ENCODE measurements around the gene LIPC. TPM values are rescaled to one million over a fixed set of nuclear protein-coding genes. Genes with fewer than 3 reads are reported as not detected.
A peak's percentile ranks its signal among the peaks of the same experiment; 100 is the strongest.

Gene LIPC
- total and polyA plus RNA-seq, 2 experiments from 2014 or later = not detected

DNA sequence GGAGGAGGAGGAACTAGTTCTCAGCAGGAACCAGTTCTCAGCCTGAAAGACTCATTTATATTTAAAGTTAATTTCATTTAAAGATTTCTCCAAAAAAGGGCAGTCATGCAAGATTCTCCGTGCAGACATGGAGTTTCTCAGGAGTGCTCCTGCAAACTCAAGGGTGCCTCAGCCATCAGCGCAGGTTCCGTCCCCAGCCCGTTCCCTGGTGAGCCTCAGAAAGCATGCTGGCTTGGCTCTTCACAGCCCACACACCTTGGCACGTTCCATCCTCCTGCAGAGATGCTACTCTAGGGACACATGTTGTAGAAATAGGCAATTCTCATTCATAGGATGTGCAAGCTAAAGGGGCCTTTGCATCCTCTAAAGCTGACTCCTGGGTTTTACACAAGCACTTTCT, 123.0 kb downstream of the LIPC start (continued):
- TF ChIP-seq, protein P1, sequence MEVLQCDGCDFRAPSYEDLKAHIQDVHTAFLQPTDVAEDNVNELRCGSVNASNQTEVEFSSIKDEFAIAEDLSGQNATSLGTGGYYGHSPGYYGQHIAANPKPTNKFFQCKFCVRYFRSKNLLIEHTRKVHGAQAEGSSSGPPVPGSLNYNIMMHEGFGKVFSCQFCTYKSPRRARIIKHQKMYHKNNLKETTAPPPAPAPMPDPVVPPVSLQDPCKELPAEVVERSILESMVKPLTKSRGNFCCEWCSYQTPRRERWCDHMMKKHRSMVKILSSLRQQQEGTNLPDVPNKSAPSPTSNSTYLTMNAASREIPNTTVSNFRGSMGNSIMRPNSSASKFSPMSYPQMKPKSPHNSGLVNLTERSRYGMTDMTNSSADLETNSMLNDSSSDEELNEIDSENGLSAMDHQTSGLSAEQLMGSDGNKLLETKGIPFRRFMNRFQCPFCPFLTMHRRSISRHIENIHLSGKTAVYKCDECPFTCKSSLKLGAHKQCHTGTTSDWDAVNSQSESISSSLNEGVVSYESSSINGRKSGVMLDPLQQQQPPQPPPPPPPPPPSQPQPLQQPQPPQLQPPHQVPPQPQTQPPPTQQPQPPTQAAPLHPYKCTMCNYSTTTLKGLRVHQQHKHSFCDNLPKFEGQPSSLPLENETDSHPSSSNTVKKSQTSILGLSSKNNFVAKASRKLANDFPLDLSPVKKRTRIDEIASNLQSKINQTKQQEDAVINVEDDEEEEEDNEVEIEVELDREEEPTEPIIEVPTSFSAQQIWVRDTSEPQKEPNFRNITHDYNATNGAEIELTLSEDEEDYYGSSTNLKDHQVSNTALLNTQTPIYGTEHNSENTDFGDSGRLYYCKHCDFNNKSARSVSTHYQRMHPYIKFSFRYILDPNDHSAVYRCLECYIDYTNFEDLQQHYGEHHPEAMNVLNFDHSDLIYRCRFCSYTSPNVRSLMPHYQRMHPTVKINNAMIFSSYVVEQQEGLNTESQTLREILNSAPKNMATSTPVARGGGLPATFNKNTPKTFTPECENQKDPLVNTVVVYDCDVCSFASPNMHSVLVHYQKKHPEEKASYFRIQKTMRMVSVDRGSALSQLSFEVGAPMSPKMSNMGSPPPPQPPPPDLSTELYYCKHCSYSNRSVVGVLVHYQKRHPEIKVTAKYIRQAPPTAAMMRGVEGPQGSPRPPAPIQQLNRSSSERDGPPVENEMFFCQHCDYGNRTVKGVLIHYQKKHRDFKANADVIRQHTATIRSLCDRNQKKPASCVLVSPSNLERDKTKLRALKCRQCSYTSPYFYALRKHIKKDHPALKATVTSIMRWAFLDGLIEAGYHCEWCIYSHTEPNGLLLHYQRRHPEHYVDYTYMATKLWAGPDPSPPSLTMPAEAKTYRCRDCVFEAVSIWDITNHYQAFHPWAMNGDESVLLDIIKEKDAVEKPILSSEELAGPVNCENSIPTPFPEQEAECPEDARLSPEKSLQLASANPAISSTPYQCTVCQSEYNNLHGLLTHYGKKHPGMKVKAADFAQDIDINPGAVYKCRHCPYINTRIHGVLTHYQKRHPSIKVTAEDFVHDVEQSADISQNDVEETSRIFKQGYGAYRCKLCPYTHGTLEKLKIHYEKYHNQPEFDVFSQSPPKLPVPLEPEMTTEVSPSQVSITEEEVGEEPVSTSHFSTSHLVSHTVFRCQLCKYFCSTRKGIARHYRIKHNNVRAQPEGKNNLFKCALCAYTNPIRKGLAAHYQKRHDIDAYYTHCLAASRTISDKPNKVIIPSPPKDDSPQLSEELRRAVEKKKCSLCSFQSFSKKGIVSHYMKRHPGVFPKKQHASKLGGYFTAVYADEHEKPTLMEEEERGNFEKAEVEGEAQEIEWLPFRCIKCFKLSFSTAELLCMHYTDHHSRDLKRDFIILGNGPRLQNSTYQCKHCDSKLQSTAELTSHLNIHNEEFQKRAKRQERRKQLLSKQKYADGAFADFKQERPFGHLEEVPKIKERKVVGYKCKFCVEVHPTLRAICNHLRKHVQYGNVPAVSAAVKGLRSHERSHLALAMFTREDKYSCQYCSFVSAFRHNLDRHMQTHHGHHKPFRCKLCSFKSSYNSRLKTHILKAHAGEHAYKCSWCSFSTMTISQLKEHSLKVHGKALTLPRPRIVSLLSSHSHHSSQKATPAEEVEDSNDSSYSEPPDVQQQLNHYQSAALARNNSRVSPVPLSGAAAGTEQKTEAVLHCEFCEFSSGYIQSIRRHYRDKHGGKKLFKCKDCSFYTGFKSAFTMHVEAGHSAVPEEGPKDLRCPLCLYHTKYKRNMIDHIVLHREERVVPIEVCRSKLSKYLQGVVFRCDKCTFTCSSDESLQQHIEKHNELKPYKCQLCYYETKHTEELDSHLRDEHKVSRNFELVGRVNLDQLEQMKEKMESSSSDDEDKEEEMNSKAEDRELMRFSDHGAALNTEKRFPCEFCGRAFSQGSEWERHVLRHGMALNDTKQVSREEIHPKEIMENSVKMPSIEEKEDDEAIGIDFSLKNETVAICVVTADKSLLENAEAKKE (CRISPR knock-in tag; IDR thresholded peaks at IDR 0.05) = no peak
- TF ChIP-seq ZNF331 (CRISPR knock-in tag; IDR thresholded peaks at IDR 0.05; ENCODE audit: low read depth) (no peak), EZH2phosphoT487 (IDR thresholded peaks at IDR 0.05; ENCODE audit: unreplicated experiment) (no peak), STAT1 (IDR thresholded peaks at IDR 0.05; ENCODE audit: unreplicated experiment) (no peak)
- TF ChIP-seq, protein P2, sequence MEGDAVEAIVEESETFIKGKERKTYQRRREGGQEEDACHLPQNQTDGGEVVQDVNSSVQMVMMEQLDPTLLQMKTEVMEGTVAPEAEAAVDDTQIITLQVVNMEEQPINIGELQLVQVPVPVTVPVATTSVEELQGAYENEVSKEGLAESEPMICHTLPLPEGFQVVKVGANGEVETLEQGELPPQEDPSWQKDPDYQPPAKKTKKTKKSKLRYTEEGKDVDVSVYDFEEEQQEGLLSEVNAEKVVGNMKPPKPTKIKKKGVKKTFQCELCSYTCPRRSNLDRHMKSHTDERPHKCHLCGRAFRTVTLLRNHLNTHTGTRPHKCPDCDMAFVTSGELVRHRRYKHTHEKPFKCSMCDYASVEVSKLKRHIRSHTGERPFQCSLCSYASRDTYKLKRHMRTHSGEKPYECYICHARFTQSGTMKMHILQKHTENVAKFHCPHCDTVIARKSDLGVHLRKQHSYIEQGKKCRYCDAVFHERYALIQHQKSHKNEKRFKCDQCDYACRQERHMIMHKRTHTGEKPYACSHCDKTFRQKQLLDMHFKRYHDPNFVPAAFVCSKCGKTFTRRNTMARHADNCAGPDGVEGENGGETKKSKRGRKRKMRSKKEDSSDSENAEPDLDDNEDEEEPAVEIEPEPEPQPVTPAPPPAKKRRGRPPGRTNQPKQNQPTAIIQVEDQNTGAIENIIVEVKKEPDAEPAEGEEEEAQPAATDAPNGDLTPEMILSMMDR (conservative IDR thresholded peaks at IDR 0.05; ENCODE audit: low read depth in 2 of 2) = no peak

DNA sequence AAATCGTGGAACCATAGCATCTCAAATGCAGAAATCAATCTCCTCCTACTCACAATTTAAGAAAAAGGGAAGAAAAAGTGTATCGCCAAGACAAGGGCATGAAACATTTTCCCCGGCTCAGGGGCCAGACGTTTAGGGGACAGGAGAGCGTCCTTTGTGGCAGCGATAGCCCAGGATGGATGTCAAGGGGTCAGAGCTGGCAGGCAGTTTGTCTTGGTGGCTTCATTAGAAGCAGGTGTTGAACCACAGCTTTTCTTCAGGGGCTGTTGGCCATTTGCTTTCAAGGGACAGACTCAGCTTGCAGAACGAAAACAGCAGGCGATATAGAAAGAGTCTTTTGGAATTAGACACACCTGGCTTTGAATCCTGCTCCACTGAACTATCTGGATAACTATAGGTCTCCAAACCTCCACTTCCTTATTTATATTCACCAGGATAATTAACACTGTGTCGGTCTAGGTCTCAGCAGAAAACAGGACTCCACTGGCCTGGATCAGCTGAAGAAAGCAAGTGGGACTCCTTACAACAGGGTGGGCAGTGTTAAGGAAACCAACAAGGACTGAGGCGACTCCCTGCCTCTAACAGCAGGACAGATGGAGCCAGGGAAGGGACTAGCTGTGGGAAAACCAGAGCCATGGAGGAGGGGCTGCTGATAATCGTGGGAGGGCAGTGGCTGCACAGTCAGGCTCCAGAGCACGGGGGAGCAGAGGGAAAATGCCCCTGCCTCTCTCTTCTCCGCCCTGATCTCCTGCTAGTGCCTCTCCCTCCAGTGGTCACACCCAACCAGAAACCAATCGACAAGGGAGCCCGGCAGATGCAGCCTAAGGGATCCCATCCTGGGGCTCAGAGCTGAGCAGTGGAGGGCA, 123.6 kb downstream of the LIPC start:
- Histone ChIP-seq H3K79me2 (replicated peaks; ENCODE audit: insufficient read depth) (no peaks in the 10 kb centered on the region), H3K4me3 (no peak overlapping the region), H3K27ac (ENCODE audit: low read depth) (no peak overlapping the region), H2AFZ (peak overlapping the region; percentile 97), H4K20me1 (replicated peaks; ENCODE audit: insufficient read depth) (no peaks in the 10 kb centered on the region), H3K4me2 (peak overlapping the region; percentile 38; the same call in 1 of the 2 replicates), H3K36me3 (ENCODE audit: insufficient read depth) (no peaks in the 10 kb centered on the region; the same call in 1 of the 2 replicates), H3F3A (replicated peaks; ENCODE audit: low read depth) (no peaks in the 10 kb centered on the region), H3K9me2 (ENCODE audit: insufficient read depth) (0 out of 2 replicates have a peak, but pooled peaks cover 5% of the 10 kb centered on the region), H3K27me3 (ENCODE audit: insufficient read depth) (no peaks in the 10 kb centered on the region), H3K4me1 (ENCODE audit: insufficient read depth) (peaks cover 13% of the 10 kb centered on the region)
- H3K27me3 Mint-ChIP-seq (ENCODE audit: insufficient read depth, low read depth, poor library complexity) = peaks cover 12% of the 10 kb centered on the region
- no peak overlapping the region for H3K4me3 Mint-ChIP-seq
- peaks cover 10% of the 10 kb centered on the region; the same call in 2 of the 3 replicates for H3K9me3 Mint-ChIP-seq
- H3K27ac Mint-ChIP-seq = no peak overlapping the region
- peaks cover 29% of the 10 kb centered on the region for H3K4me1 Mint-ChIP-seq
- peaks cover 5% of the 10 kb centered on the region; the same call in 1 of the 3 replicates for H3K36me3 Mint-ChIP-seq (ENCODE audit: low read depth)
- DNase-seq (ENCODE audit: low spot score) (peak; percentile 68), ATAC-seq (peak; percentile 92)
- TF ChIP-seq NANOG (IDR thresholded peaks at IDR 0.05; ENCODE audit: borderline replicate concordance) = no peak
- TF ChIP-seq, protein P1 (CRISPR knock-in tag; IDR thresholded peaks at IDR 0.05) = no peak
